Gastrocnemius medialis (tissue), 4 donors: ENCODE measurements around the gene PRRG1. TPM values are rescaled to one million over a fixed set of nuclear protein-coding genes. Genes with fewer than 3 reads are reported as not detected.
"Not testable (repeated sequence)": the region's sequence is repeated elsewhere in the genome, so short reads cannot be mapped to it uniquely, and the experiment has no call there.

Experiments
- ATAC-seq, 2 donors: fragments of 150-250 bp; one replicate each; pipeline ENCODE4 v1.9.1; 2016
- DNase-seq, 2 donors: peaks; one replicate each; pipeline ENCODE4 v3.0.0-alpha.2; 2019
- H3K27ac ChIP-seq, 4 donors: fragments of 200-600 bp; sonication (generic); 1 replicate in 1 of 4; 2 replicates in 3 of 4; pipeline ENCODE4 v1.5.1; 2016 to 2018; ENCODE audit warnings: mild to moderate bottlenecking in 2 of 4, moderate library complexity in 1 of 4
- H3K27me3 ChIP-seq, 3 donors: fragments of 200-600 bp; sonication (generic) in 2 of 3; 1 replicate in 1 of 3; 2 replicates in 2 of 3; pipeline versions ENCODE4 v1.5.1 to v1.6.0; 2016 to 2019; ENCODE audit warnings: mild to moderate bottlenecking in 1 of 3, moderate library complexity in 1 of 3
- H3K36me3 ChIP-seq, 2 donors: fragments of 200-600 bp; sonication (generic) in 1 of 2; one replicate each; pipeline ENCODE4 v1.5.1; 2017 to 2018
- H3K4me1 ChIP-seq, 2 donors: fragments of 200-600 bp; sonication (generic) in 1 of 2; one replicate each; pipeline ENCODE4 v1.5.1; 2016 to 2017; ENCODE audit warnings: mild to moderate bottlenecking in 2 of 2
- H3K4me3 ChIP-seq, 4 donors: fragments of 200-600 bp; sonication (generic) in 3 of 4; 1 replicate in 1 of 4; 2 replicates in 3 of 4; pipeline ENCODE4 v1.5.1; 2016 to 2019; ENCODE audit warnings: mild to moderate bottlenecking in 2 of 4
- H3K9me3 ChIP-seq, 3 donors: fragments of 200-600 bp; sonication (generic) in 2 of 3; 1 replicate in 1 of 3; 2 replicates in 2 of 3; pipeline ENCODE4 v1.5.1; 2016 to 2019
- CTCF ChIP-seq, 5 experiments: fragments of 450-650 bp in 3 of 5; fragments of 200-600 bp in 2 of 5; sonication (generic) in 2 of 5; IDR thresholded peaks in 4 of 5; conservative IDR thresholded peaks in 1 of 5; 1 replicate in 4 of 5; 2 replicates in 1 of 5; pipeline ENCODE4 v1.5.1; 2016 to 2019; ENCODE audit warnings: antibody characterized with exemption in 5 of 5, mild to moderate bottlenecking in 3 of 5, moderate library complexity in 3 of 5
- POLR2A ChIP-seq, 2 donors: fragments of 450-650 bp; IDR thresholded peaks; one replicate each; pipeline ENCODE4 v1.6.1; 2017; ENCODE audit warnings: antibody characterized with exemption in 2 of 2, mild to moderate bottlenecking in 2 of 2, moderate library complexity in 2 of 2
- in situ Hi-C, 4 donors: fragments of 200-750 bp; cut with MboI; loops; one replicate each; pipeline versions ENCODE4 v1.15.0 to v1.8.0; 2017; ENCODE audit warnings: low sequenced_read_pairs in 4 of 4
- intact Hi-C: fragments of 100-400 bp; cut with DNase I; formaldehyde crosslinking; loops from one replicate; pipeline ENCODE4 v1.15.1; 2023; ENCODE audit warnings: low total_unique reads
- total RNA-seq, 4 donors: library from RNA; depleted of rRNA; stranded (reverse); fragments of >200 nt; gene quantifications; one replicate each; pipeline versions ENCODE4 v1.1.0 to v1.2.3, GENCODE V29; 2016

Gene PRRG1
- total RNA-seq, result 10 to 100 TPM in 2 of 4 donors, 1 to 10 TPM in 2; 8.2 to 20.0 (median 10.1) TPM

GRCh38 chrX:37349221-37350033 lies at the start of gene PRRG1:
Gene PRRG1, plus strand, starts transcription at chrX:37349364. Its CDS starts 56,886 bp downstream, at chrX:37406250.
- Histone ChIP-seq H3K4me3 (peak within 1 kb of the TSS; percentile 55 to 78 (median 72)), H3K36me3 (no peaks in the 10 kb centered on the region), H3K4me1 (peaks cover 16 to 26% of the 10 kb centered on the region in 2 donors), H3K27me3 (no peaks in the 10 kb centered on the region), H3K27ac (peak within 1 kb of the TSS; percentile 85 to 92 (median 88)), H3K9me3 (no peaks in the 10 kb centered on the region)
- peak; percentile 80 to 89 for ATAC-seq
- TF ChIP-seq CTCF (IDR thresholded peaks at IDR 0.05 in 4 of 5, conservative IDR thresholded peaks at IDR 0.05 in 1 of 5) (no peak), POLR2A (IDR thresholded peaks at IDR 0.05) (peak; percentile 77 to 83)
- intact Hi-C loops (no loop called here), in situ Hi-C loops (no loop called here)
- peak; percentile 65 to 76 for DNase-seq

GRCh38 chrX:37302569-37302968 lies 46.6 kb upstream of the PRRG1 start:
- Histone ChIP-seq H3K9me3 (no peaks in the 10 kb centered on the region), H3K4me3 (no peak overlapping the region), H3K27me3 (no peaks in the 10 kb centered on the region), H3K27ac (no peak overlapping the region), H3K36me3 (no peaks in the 10 kb centered on the region), H3K4me1 (no peaks in the 10 kb centered on the region)
- no peak for TF ChIP-seq POLR2A (IDR thresholded peaks at IDR 0.05)
- peak in 3 of 5 experiments; percentile 31 to 42 (median 31) for TF ChIP-seq CTCF (IDR thresholded peaks at IDR 0.05 in 4 of 5, conservative IDR thresholded peaks at IDR 0.05 in 1 of 5)
- intact Hi-C loops, result no loop called here
- ATAC-seq, result peak in 1 of 2 donors; percentile 53
- in situ Hi-C loops, result no loop called here
- DNase-seq, result peak in 1 of 2 donors; percentile 1

- DNase-seq, H3K4me3 ChIP-seq, intact Hi-C loops, H3K9me3 ChIP-seq, in situ Hi-C loops, ATAC-seq, H3K27me3 ChIP-seq, H3K27ac ChIP-seq, H3K36me3 ChIP-seq, H3K4me1 ChIP-seq: not testable (repeated sequence)
Measured at GRCh38 chrX:37305238-37305637, 43.9 kb upstream of the PRRG1 start.

GRCh38 chrX:37314531-37314930 lies 34.6 kb upstream of the PRRG1 start:
- DNase-seq (no peak), ATAC-seq (no peak)
- no peak overlapping the region for H3K27ac ChIP-seq
- no peak overlapping the region for H3K4me3 ChIP-seq
- no peaks in the 10 kb centered on the region for H3K36me3 ChIP-seq
- intact Hi-C loops (loop anchor here (5.0 kb wide), 1 partner anchor 513 kb away; no protein-coding TSS in a partner anchor), in situ Hi-C loops (no loop called here)
- H3K9me3 ChIP-seq, result no peaks in the 10 kb centered on the region
- TF ChIP-seq POLR2A (IDR thresholded peaks at IDR 0.05) (no peak), CTCF (IDR thresholded peaks at IDR 0.05 in 4 of 5, conservative IDR thresholded peaks at IDR 0.05 in 1 of 5) (no peak)
- H3K4me1 ChIP-seq, result no peaks in the 10 kb centered on the region
- H3K27me3 ChIP-seq, result no peaks in the 10 kb centered on the region

GRCh38 chrX:37315511-37316248 lies 33.5 kb upstream of the PRRG1 start:
- in situ Hi-C loops (no loop called here), intact Hi-C loops (no loop called here)
- ATAC-seq, result no peak
- no peaks in the 10 kb centered on the region for H3K36me3 ChIP-seq
- no peaks in the 10 kb centered on the region for H3K9me3 ChIP-seq
- no peaks in the 10 kb centered on the region for H3K27me3 ChIP-seq
- no peak for DNase-seq
- TF ChIP-seq POLR2A (IDR thresholded peaks at IDR 0.05), result no peak
- TF ChIP-seq CTCF (IDR thresholded peaks at IDR 0.05 in 4 of 5, conservative IDR thresholded peaks at IDR 0.05 in 1 of 5), result no peak
- no peak overlapping the region for H3K4me3 ChIP-seq
- H3K4me1 ChIP-seq, result no peaks in the 10 kb centered on the region
- no peak overlapping the region for H3K27ac ChIP-seq
